Panc1 (cell line): ENCODE measurements around the gene ZFP36L1. TPM values are rescaled to one million over a fixed set of nuclear protein-coding genes. Genes with fewer than 3 reads are reported as not detected.

Source experiments
- ATAC-seq: fragments of 200-7000 bp; cut with Tn5 transposase; 2 replicates; pipeline ENCODE4 v1.9.1; 2020; ENCODE audit warnings: mild to moderate bottlenecking, moderate library complexity
- BruUV-seq: library from RNA; stranded (reverse); fragments of 400-500 nt; replicated peaks from 2 replicates; lab custom pipeline; 2021; lab: Mats Ljungman, UMichigan
- CTCF ChIA-PET: fragments of 300-600 bp; sonication (Branson Sonifier 250); formaldehyde crosslinking; loops from one replicate; lab custom pipeline; 2022; ENCODE audit warnings: antibody characterized with exemption; lab: Charles Lee
- POLR2A ChIA-PET: fragments of 300-600 bp; sonication (Branson Sonifier 250); formaldehyde crosslinking; loops from one replicate; lab custom pipeline; 2022; ENCODE audit warnings: antibody characterized with exemption; lab: Charles Lee
- DNase-seq: peaks from one replicate; pipeline ENCODE4 v3.0.0-alpha.2; 2010; ENCODE audit warnings: low read depth, low spot score
- H3K27ac ChIP-seq: 2 replicates; pipeline ENCODE4 v1.5.1; 2011; ENCODE audit warnings: mild to moderate bottlenecking, low read length, inconsistent platforms
- H3K27me3 ChIP-seq: fragments of 200-500 bp; sonication (Bioruptor generic); 2 replicates; pipeline ENCODE4 v1.6.0; 2014; ENCODE audit warnings: low read length, inconsistent platforms; ENCODE audit not compliant: control insufficient read depth, insufficient read depth
- H3K36me3 ChIP-seq: fragments of 200-500 bp; sonication (Bioruptor generic); 2 replicates; pipeline ENCODE4 v1.5.1; 2014; ENCODE audit warnings: inconsistent platforms, mild to moderate bottlenecking, low read length, moderate library complexity; ENCODE audit not compliant: control insufficient read depth, insufficient read depth
- H3K4me1 ChIP-seq: 2 replicates; pipeline ENCODE4 v1.5.1; 2011; ENCODE audit warnings: inconsistent platforms, mild to moderate bottlenecking, low read length, moderate library complexity; ENCODE audit not compliant: control insufficient read depth, insufficient read depth
- H3K4me3 ChIP-seq, 2 experiments: 2 replicates each; pipeline ENCODE4 v1.5.1; 2011 to 2012; ENCODE audit warnings: low read depth in 2 of 2, low read length in 2 of 2, mild to moderate bottlenecking in 2 of 2, inconsistent platforms in 1 of 2, moderate library complexity in 1 of 2
- H3K9me3 ChIP-seq: fragments of 200-500 bp; sonication (Bioruptor generic); 2 replicates; pipeline ENCODE4 v1.5.1; 2014; ENCODE audit warnings: low read depth, mild to moderate bottlenecking, inconsistent platforms, low read length, moderate library complexity; ENCODE audit not compliant: control insufficient read depth, insufficient read depth
- POLR2AphosphoS5 ChIP-seq: IDR thresholded peaks from 2 replicates; pipeline ENCODE4 v1.6.1; 2012; ENCODE audit warnings: mild to moderate bottlenecking, low read depth, low read length, moderate library complexity
- SIN3A ChIP-seq: IDR thresholded peaks from 2 replicates; pipeline ENCODE4 v1.6.1; 2012; ENCODE audit warnings: low read depth, mild to moderate bottlenecking, low read length, moderate library complexity, borderline replicate concordance; ENCODE audit not compliant: insufficient read depth
- TCF7L2 ChIP-seq: IDR thresholded peaks from 2 replicates; pipeline ENCODE4 v1.6.1; 2011; ENCODE audit warnings: mild to moderate bottlenecking, low read depth, low read length, inconsistent platforms
- in situ Hi-C: cut with HindIII; loops from 2 replicates; pipeline ENCODE4 v1.10.0; 2016; ENCODE audit warnings: low sequenced_read_pairs, low pct_unique_long_range_greater_than_20kb
- intact Hi-C: fragments of 100-400 bp; cut with micrococcal nuclease; formaldehyde crosslinking; loops from one replicate; pipeline ENCODE4 v1.10.0; 2022; ENCODE audit not compliant: unreplicated experiment
- total RNA-seq: library from RNA; stranded (reverse); gene quantifications from one replicate; pipeline ENCODE4 v1.2.1, GENCODE V29; 2021; ENCODE audit not compliant: unreplicated experiment
- TF ChIP-seq, protein P1 (sequence below), 2 experiments: IDR thresholded peaks; 2 replicates each; pipeline ENCODE4 v1.6.1; 2011 to 2012; ENCODE audit warnings: low read depth in 2 of 2, control low read depth in 1 of 2, low read length in 1 of 2, mild to moderate bottlenecking in 1 of 2, moderate library complexity in 1 of 2; ENCODE audit not compliant: insufficient read depth in 1 of 2
- TF ChIP-seq, protein P2 (sequence below): fragments of 450-650 bp; IDR thresholded peaks from 2 replicates; pipeline ENCODE4 v1.5.1; 2017; ENCODE audit warnings: mild to moderate bottlenecking

Gene ZFP36L1
- total RNA-seq, 1 experiment from 2014 or later = 84.9 TPM

DNA sequence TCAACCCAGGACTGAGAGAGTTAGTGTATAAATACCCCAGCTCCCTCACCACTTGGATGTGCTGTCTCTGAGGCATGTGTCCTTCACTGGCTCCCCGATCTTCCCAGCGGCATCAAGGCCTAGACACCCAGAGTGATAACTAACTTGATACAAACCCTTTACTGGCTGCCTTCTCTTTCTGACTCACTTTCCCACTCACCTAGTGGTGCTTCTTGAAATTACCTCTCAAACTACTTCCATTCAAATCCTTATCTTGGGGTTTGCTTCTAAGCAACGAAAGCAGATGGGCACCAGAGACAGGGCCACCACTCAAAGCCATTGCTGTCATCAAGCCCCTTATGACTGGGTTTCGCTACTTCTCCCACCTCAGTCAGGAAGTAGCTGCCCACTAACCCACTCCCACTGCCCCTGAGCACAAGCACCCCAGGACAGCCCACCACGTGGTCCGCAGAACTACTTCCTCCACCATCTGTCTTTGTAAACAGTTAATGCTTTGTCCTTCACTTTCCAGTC, 17.2 kb downstream of the ZFP36L1 start:
- DNase-seq = no peak

DNA sequence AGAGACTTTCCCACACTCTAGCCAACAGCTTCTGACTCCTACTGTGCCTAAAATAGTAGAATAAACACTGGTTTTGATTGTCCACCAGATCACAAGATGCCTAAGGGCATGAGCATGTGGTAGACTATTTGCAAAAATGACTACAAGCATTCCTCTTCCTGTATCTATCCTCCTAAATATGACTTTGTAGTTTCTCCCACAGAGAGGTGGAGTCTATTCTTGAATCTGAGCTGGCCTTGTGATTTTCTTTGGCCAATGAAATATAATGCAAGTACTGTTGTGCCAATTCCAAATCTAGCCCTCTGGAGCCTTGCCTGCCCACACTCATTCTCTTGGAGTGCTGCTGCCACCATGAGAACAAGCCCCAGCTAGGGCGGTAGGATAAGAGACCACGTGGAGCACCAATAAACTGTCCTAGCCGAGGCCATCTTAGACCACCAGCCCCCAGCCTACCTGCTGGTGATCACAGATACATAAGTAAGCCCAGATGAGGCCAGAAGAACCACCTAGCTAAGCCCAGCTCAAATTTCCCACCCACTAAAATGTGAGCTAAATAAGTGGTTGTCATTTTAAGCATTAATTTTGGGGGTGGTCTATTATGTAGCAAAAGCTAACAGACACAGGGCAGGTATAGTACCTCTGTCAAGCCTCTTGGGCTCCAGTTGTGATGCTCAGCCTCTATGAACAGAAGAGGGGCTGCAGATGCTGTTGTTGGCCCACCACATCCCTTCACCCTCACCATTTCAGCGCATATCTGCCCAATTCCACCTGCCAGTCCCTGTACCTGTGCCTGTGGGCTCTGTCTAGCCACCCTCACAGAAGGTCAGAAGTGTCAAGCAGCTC, 17.9 kb downstream of the ZFP36L1 start:
- in situ Hi-C loops = no loop called here
- Histone ChIP-seq H3K4me1 (no peaks in the 10 kb centered on the region), H3K36me3 (no peaks in the 10 kb centered on the region), H3K9me3 (peaks cover 3% of the 10 kb centered on the region; the same call in 1 of the 2 replicates), H3K4me3 (no peak overlapping the region), H3K27ac (no peak overlapping the region), H3K27me3 (no peaks in the 10 kb centered on the region)
- ATAC-seq (no peak), DNase-seq (no peak)
- TF ChIP-seq TCF7L2 = no peak
- ChIA-PET CTCF (interaction anchor here (0.6 kb wide), 1 partner anchor 163 kb away, joined by 4 read pairs; no protein-coding TSS in a partner anchor), POLR2A (no interaction called here)
- intact Hi-C loops = no loop called here
- no TSS peak for BruUV-seq

More for the DNA sequence above, 17.2 kb downstream of the ZFP36L1 start:
- Histone ChIP-seq H3K27ac (no peak overlapping the region), H3K9me3 (peaks cover 3% of the 10 kb centered on the region; the same call in 1 of the 2 replicates), H3K27me3 (no peaks in the 10 kb centered on the region), H3K4me1 (no peaks in the 10 kb centered on the region; the same call in 1 of the 2 replicates), H3K4me3 (no peak overlapping the region), H3K36me3 (no peaks in the 10 kb centered on the region)
- ATAC-seq = no peak
- TF ChIP-seq SIN3A (no peak), TCF7L2 (no peak), POLR2AphosphoS5 (no peak)
- TF ChIP-seq, protein P1, sequence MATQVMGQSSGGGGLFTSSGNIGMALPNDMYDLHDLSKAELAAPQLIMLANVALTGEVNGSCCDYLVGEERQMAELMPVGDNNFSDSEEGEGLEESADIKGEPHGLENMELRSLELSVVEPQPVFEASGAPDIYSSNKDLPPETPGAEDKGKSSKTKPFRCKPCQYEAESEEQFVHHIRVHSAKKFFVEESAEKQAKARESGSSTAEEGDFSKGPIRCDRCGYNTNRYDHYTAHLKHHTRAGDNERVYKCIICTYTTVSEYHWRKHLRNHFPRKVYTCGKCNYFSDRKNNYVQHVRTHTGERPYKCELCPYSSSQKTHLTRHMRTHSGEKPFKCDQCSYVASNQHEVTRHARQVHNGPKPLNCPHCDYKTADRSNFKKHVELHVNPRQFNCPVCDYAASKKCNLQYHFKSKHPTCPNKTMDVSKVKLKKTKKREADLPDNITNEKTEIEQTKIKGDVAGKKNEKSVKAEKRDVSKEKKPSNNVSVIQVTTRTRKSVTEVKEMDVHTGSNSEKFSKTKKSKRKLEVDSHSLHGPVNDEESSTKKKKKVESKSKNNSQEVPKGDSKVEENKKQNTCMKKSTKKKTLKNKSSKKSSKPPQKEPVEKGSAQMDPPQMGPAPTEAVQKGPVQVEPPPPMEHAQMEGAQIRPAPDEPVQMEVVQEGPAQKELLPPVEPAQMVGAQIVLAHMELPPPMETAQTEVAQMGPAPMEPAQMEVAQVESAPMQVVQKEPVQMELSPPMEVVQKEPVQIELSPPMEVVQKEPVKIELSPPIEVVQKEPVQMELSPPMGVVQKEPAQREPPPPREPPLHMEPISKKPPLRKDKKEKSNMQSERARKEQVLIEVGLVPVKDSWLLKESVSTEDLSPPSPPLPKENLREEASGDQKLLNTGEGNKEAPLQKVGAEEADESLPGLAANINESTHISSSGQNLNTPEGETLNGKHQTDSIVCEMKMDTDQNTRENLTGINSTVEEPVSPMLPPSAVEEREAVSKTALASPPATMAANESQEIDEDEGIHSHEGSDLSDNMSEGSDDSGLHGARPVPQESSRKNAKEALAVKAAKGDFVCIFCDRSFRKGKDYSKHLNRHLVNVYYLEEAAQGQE (IDR thresholded peaks at IDR 0.05; ENCODE audit: insufficient read depth in 1 of 2, low read depth in 2 of 2, low read length in 1 of 2) = no peak
- TF ChIP-seq, protein P2, sequence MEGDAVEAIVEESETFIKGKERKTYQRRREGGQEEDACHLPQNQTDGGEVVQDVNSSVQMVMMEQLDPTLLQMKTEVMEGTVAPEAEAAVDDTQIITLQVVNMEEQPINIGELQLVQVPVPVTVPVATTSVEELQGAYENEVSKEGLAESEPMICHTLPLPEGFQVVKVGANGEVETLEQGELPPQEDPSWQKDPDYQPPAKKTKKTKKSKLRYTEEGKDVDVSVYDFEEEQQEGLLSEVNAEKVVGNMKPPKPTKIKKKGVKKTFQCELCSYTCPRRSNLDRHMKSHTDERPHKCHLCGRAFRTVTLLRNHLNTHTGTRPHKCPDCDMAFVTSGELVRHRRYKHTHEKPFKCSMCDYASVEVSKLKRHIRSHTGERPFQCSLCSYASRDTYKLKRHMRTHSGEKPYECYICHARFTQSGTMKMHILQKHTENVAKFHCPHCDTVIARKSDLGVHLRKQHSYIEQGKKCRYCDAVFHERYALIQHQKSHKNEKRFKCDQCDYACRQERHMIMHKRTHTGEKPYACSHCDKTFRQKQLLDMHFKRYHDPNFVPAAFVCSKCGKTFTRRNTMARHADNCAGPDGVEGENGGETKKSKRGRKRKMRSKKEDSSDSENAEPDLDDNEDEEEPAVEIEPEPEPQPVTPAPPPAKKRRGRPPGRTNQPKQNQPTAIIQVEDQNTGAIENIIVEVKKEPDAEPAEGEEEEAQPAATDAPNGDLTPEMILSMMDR = no peak
- BruUV-seq = no TSS peak
- POLR2A ChIA-PET = no interaction called here
- in situ Hi-C loops = no loop called here
- CTCF ChIA-PET = interaction anchor here (0.6 kb wide), 1 partner anchor 164 kb away, joined by 4 read pairs; no protein-coding TSS in a partner anchor
- intact Hi-C loops = no loop called here
